Pancreas (tissue), 10 donors: ENCODE results near the gene CROT. TPM values are rescaled to one million over a fixed set of nuclear protein-coding genes. Genes with fewer than 3 reads are reported as not detected.
A peak's percentile ranks its signal among the peaks of the same experiment; 100 is the strongest.

Experiments used
- ATAC-seq, 4 donors: fragments of 200-7000 bp; cut with Tn5 transposase; one replicate each; pipeline versions ENCODE4 v1.8.0 to v1.9.1; 2020; ENCODE audit warnings: mild to moderate bottlenecking in 4 of 4, moderate library complexity in 4 of 4
- DNase-seq, 6 donors: peaks; one replicate each; pipeline ENCODE4 v3.0.0-alpha.2; 2020
- FAIRE-seq: peaks from 2 replicates; lab custom pipeline; 2012; peaks lifted over from hg19 to GRCh38; lab: Jason Lieb, UNC
- H3K27ac ChIP-seq, 4 donors: fragments of 200-600 bp; sonication (generic); 1 replicate in 3 of 4; 2 replicates in 1 of 4; pipeline versions ENCODE4 v1.5.0 to v1.8.0; 2020
- H3K27me3 ChIP-seq, 4 donors: fragments of 200-600 bp; one replicate each; pipeline ENCODE4 v1.8.0; 2021
- H3K36me3 ChIP-seq, 3 donors: fragments of 200-600 bp; sonication (generic) in 1 of 3; one replicate each; pipeline versions ENCODE4 v1.5.0 to v1.8.0; 2020 to 2021
- H3K4me1 ChIP-seq, 3 donors: fragments of 200-600 bp; one replicate each; pipeline ENCODE4 v1.8.0; 2021
- H3K4me3 ChIP-seq, 4 donors: fragments of 200-600 bp; sonication (generic) in 2 of 4; one replicate each; pipeline versions ENCODE4 v1.5.0 to v1.8.0; 2020 to 2021
- H3K9me3 ChIP-seq, 4 donors: fragments of 200-600 bp; one replicate each; pipeline ENCODE4 v1.8.0; 2021
- WGBS, 2 donors: extraction: QIAGEN DNeasy Blood & Tissue Kit; methylation state at CpG; one replicate each; pipeline ENCODE4 v1.1.7; 2013; 5-methylcytosine and 5-hydroxymethylcytosine counted together
- intact Hi-C, 3 donors: fragments of 100-400 bp; cut with DNase I; formaldehyde crosslinking; loops; one replicate each; pipeline versions ENCODE4 v1.11.1 to v1.14.2; 2022
- polyA plus RNA-seq, 2 donors: library from polyadenylated mRNA; stranded (reverse); fragments of 200-250 nt; gene quantifications; one replicate each; pipeline ENCODE4 v1.2.3, GENCODE V29; 2013
- total RNA-seq, 6 donors: library from RNA; stranded (reverse); fragmentation: NEBNext Ultra II Directional in 4 of 6; extraction: Animal tissue kit (Norgen Biotek cat#: 25700) in 4 of 6; gene quantifications; one replicate each; pipeline versions ENCODE4 v1.2.1 to v1.2.4, GENCODE V29; 2021 to 2023
- TF ChIP-seq, protein P1 (sequence below), 4 donors: fragments of 200-600 bp; sonication (generic) in 3 of 4; IDR thresholded peaks; one replicate each; pipeline versions ENCODE4 v1.5.0 to v1.8.0; 2021; ENCODE audit warnings: antibody characterized with exemption in 4 of 4
- donor health status: healthy with polysubstance abuse.
- donor health status: DM: no; HTN: no; CAD: no; lungs with moderate emphysema.
- donor health status: DM: no; HTN: no; CAD: no.
- donor health status: control.
- donor health status: control.
- donor health status: Bipolar disorder and iron deficiency.
- donor health status: DM: yes; HTN: yes; CAD: no.
- donor health status: DM: no; HTN: no; CAD: no.
- donor health status: DM: no; HTN: no; CAD: no.
- donor health status: DM: yes; HTN: yes; CAD: no.

The CROT gene
- total and polyA plus RNA-seq, 8 donors = 2.2 to 7.4 (median 4.8) TPM

- WGBS, 2 donors = 27 to 30% methylated on average over 5 of the region's 5 CpGs
- TF ChIP-seq, protein P1, sequence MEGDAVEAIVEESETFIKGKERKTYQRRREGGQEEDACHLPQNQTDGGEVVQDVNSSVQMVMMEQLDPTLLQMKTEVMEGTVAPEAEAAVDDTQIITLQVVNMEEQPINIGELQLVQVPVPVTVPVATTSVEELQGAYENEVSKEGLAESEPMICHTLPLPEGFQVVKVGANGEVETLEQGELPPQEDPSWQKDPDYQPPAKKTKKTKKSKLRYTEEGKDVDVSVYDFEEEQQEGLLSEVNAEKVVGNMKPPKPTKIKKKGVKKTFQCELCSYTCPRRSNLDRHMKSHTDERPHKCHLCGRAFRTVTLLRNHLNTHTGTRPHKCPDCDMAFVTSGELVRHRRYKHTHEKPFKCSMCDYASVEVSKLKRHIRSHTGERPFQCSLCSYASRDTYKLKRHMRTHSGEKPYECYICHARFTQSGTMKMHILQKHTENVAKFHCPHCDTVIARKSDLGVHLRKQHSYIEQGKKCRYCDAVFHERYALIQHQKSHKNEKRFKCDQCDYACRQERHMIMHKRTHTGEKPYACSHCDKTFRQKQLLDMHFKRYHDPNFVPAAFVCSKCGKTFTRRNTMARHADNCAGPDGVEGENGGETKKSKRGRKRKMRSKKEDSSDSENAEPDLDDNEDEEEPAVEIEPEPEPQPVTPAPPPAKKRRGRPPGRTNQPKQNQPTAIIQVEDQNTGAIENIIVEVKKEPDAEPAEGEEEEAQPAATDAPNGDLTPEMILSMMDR (IDR thresholded peaks at IDR 0.05) = peak; percentile 29 to 60 (median 40)
- Histone ChIP-seq H3K4me3 (no peak overlapping the region), H3K36me3 (no peaks in the 10 kb centered on the region), H3K27me3 (no peaks in the 10 kb centered on the region), H3K9me3 (no peaks in the 10 kb centered on the region), H3K27ac (no peak overlapping the region), H3K4me1 (no peaks in the 10 kb centered on the region)
- ATAC-seq = peak in 3 of 4 donors; percentile 69 to 78 (median 75)
- FAIRE-seq = no peak
- intact Hi-C loops = loop anchor here (5.0 to 10.0 kb wide), 2 partner anchors 102 to 105 kb away; no protein-coding TSS in a partner anchor
- peak in 4 of 6 donors; percentile 16 to 55 (median 25) for DNase-seq
Observed at GRCh38 chr7:87416682-87417587, 71.5 kb downstream of the CROT start.

GRCh38 chr7:87420173-87420572, 74.7 kb downstream of the CROT start:
- ATAC-seq = no peak
- Histone ChIP-seq H3K36me3 (no peaks in the 10 kb centered on the region), H3K27me3 (no peaks in the 10 kb centered on the region), H3K9me3 (no peaks in the 10 kb centered on the region), H3K4me1 (no peaks in the 10 kb centered on the region), H3K27ac (no peak overlapping the region), H3K4me3 (no peak overlapping the region)
- TF ChIP-seq, protein P1 (IDR thresholded peaks at IDR 0.05) = no peak
- 71 to 82% methylated on average over 4 of the region's 4 CpGs for WGBS, 2 donors
- no peak for DNase-seq
- intact Hi-C loops = no loop called here
- no peak for FAIRE-seq

- TF ChIP-seq, protein P1 (IDR thresholded peaks at IDR 0.05) = no peak
- ATAC-seq = no peak
- FAIRE-seq = no peak
Observed at GRCh38 chr7:87424075-87424474, 78.6 kb downstream of the CROT start.

GRCh38 chr7:87426160-87426559, 80.7 kb downstream of the CROT start:
- DNase-seq = no peak

More at GRCh38 chr7:87424075-87424474, 78.6 kb downstream of the CROT start:
- H3K4me3 ChIP-seq = no peak overlapping the region
- H3K27ac ChIP-seq = no peak overlapping the region
- no peak for DNase-seq
- 60 to 82% methylated on average over 5 of the region's 5 CpGs for WGBS, 2 donors
- intact Hi-C loops = no loop called here
- no peaks in the 10 kb centered on the region for H3K9me3 ChIP-seq
- no peaks in the 10 kb centered on the region for H3K27me3 ChIP-seq
- H3K4me1 ChIP-seq = no peaks in the 10 kb centered on the region
- H3K36me3 ChIP-seq = no peaks in the 10 kb centered on the region

More at GRCh38 chr7:87426160-87426559, 80.7 kb downstream of the CROT start:
- Histone ChIP-seq H3K4me3 (no peak overlapping the region), H3K27me3 (no peaks in the 10 kb centered on the region), H3K4me1 (no peaks in the 10 kb centered on the region), H3K9me3 (no peaks in the 10 kb centered on the region), H3K36me3 (no peaks in the 10 kb centered on the region), H3K27ac (no peak overlapping the region)
- WGBS, 2 donors = 58 to 68% methylated on average over 3 of the region's 3 CpGs
- FAIRE-seq (no peak), ATAC-seq (no peak)
- intact Hi-C loops = no loop called here
- TF ChIP-seq, protein P1 (IDR thresholded peaks at IDR 0.05) = no peak
